ENCODE data around the gene PMP22. TPM values are rescaled to one million over a fixed set of nuclear protein-coding genes. Genes with fewer than 3 reads are reported as not detected.

PMP22 gene
- total RNA-seq, 6 experiments from 2014 or later, result 3.0 to 9.2 (median 6.9) TPM

GRCh38 chr17:15236281-15237105 lies 28.6 kb downstream of the PMP22 start:
- no peaks in the 10 kb centered on the region for H3K27me3 ChIP-seq
- no peak overlapping the region for H3K4me3 ChIP-seq
- TF ChIP-seq CTCF (IDR thresholded peaks at IDR 0.05), result no peak
- no peak for TF ChIP-seq POLR2A (IDR thresholded peaks at IDR 0.05)
- H3K9me3 ChIP-seq, result no peaks in the 10 kb centered on the region
- H3K27ac ChIP-seq, result no peak overlapping the region
- no peaks in the 10 kb centered on the region for H3K36me3 ChIP-seq
- 19% methylated on average over 8 of the region's 10 CpGs for WGBS (ENCODE audit: insufficient coverage, low coverage, low lambda C conversion rate, missing lambda C conversion rate)
- no peak for DNase-seq
- H3K4me1 ChIP-seq, result peaks cover 0 to 7% (median 0%) of the 10 kb centered on the region in 4 donors
- peak in 1 of 4 donors; percentile 21 for ATAC-seq
- intact Hi-C loops (cut with DNase I), result no loop called here

GRCh38 chr17:15233971-15234370 lies 31.2 kb downstream of the PMP22 start:
- H3K36me3 ChIP-seq, result no peaks in the 10 kb centered on the region
- 86% methylated on average over 7 of the region's 7 CpGs for WGBS (ENCODE audit: insufficient coverage, low coverage, low lambda C conversion rate, missing lambda C conversion rate)
- no peaks in the 10 kb centered on the region for H3K9me3 ChIP-seq
- H3K4me3 ChIP-seq, result no peak overlapping the region
- intact Hi-C loops (cut with DNase I), result no loop called here
- H3K27ac ChIP-seq, result no peak overlapping the region
- DNase-seq (no peak), ATAC-seq (no peak)
- H3K4me1 ChIP-seq, result peaks cover 0 to 7% (median 0%) of the 10 kb centered on the region in 4 donors
- no peak for TF ChIP-seq POLR2A (IDR thresholded peaks at IDR 0.05)
- no peak for TF ChIP-seq CTCF (IDR thresholded peaks at IDR 0.05)
- no peaks in the 10 kb centered on the region for H3K27me3 ChIP-seq

GRCh38 chr17:15233022-15233805 lies 31.9 kb downstream of the PMP22 start:
- peaks cover 0 to 7% (median 0%) of the 10 kb centered on the region in 4 donors for H3K4me1 ChIP-seq
- H3K36me3 ChIP-seq, result no peaks in the 10 kb centered on the region
- intact Hi-C loops (cut with DNase I), result no loop called here
- no peaks in the 10 kb centered on the region for H3K9me3 ChIP-seq
- ATAC-seq (peak; percentile 57 to 80 (median 74)), DNase-seq (no peak)
- no peak overlapping the region for H3K4me3 ChIP-seq
- TF ChIP-seq CTCF (IDR thresholded peaks at IDR 0.05) (peak in 3 of 4 donors; percentile 19 to 50 (median 27)), POLR2A (IDR thresholded peaks at IDR 0.05) (no peak)
- H3K27me3 ChIP-seq, result no peaks in the 10 kb centered on the region
- 52% methylated on average over 4 of the region's 4 CpGs for WGBS (ENCODE audit: insufficient coverage, low coverage, low lambda C conversion rate, missing lambda C conversion rate)
- no peak overlapping the region for H3K27ac ChIP-seq

GRCh38 chr17:15232517-15232915 lies 32.6 kb downstream of the PMP22 start:
- intact Hi-C loops (cut with DNase I), result no loop called here
- Histone ChIP-seq H3K9me3 (no peaks in the 10 kb centered on the region), H3K4me1 (peaks cover 0 to 7% (median 0%) of the 10 kb centered on the region in 4 donors), H3K4me3 (no peak overlapping the region), H3K36me3 (no peaks in the 10 kb centered on the region), H3K27ac (no peak overlapping the region), H3K27me3 (no peaks in the 10 kb centered on the region)
- ATAC-seq (no peak), DNase-seq (no peak)
- TF ChIP-seq POLR2A (IDR thresholded peaks at IDR 0.05), result no peak
- no peak for TF ChIP-seq CTCF (IDR thresholded peaks at IDR 0.05)
- WGBS (ENCODE audit: insufficient coverage, low coverage, low lambda C conversion rate, missing lambda C conversion rate), result 52% methylated on average over 3 of the region's 3 CpGs
